ENCODE results near the gene SAV1. TPM values are rescaled to one million over a fixed set of nuclear protein-coding genes. Genes with fewer than 3 reads are reported as not detected.
A peak's percentile ranks its signal among the peaks of the same experiment; 100 is the strongest.
"Not testable (repeated sequence)": the region's sequence is repeated elsewhere in the genome, so short reads cannot be mapped to it uniquely, and the experiment has no call there.

The SAV1 gene
- total RNA-seq: 10.5 TPM

DNA sequence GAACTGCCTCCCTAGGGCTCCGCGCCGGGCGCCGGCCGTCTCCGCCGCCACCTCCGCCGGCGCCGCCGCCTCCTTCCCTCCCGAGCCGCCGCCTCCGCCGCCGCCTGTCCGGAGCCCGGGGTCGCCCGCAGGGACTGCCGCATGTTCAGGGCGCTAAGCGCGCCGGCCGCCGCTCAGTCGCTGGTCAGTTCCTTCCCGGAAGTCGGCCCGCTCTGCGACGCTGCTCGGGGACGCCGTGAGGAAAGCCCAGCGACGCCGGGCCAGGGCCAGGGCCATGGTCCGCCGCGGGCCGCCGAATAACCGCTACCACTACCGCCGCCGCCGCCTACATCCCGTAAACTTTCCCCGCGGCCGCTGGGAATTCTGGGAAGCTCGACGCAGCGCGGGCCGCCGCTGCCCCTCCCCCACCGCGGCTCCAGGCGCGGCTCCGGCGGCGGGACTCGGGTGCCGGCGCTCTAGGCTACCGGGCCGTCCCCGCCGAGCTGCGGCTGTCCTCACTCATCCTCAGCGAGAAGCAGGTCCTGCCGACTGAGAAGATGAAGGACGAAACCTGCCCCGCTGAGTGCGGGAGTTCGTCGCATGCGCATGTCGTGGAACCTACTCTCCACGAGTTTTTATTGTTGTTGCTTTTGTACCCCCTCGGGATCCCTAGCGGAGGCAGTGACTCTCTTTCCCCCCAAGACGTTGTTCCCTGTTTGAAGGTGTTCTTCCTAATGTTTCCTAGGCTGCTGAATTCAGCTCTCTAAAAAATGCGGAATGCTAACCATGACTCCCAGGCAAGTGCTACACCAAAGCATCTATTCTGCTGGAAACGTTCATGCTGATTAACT, at the start of gene SAV1:
Gene SAV1, minus strand, starts transcription at position 311 of the 830 bp plus-strand sequence. CDS start 339 bp downstream, outside the sequence.
- DNase-seq (ENCODE audit: low read depth in 2 of 3, low spot score in 2 of 3): peak; percentile 32 to 54 (median 49)

GRCh38 chr14:50717811-50718210, 49.7 kb upstream of the SAV1 start:
- DNase-seq (ENCODE audit: low read depth in 2 of 3, low spot score in 2 of 3): no peak

DNA sequence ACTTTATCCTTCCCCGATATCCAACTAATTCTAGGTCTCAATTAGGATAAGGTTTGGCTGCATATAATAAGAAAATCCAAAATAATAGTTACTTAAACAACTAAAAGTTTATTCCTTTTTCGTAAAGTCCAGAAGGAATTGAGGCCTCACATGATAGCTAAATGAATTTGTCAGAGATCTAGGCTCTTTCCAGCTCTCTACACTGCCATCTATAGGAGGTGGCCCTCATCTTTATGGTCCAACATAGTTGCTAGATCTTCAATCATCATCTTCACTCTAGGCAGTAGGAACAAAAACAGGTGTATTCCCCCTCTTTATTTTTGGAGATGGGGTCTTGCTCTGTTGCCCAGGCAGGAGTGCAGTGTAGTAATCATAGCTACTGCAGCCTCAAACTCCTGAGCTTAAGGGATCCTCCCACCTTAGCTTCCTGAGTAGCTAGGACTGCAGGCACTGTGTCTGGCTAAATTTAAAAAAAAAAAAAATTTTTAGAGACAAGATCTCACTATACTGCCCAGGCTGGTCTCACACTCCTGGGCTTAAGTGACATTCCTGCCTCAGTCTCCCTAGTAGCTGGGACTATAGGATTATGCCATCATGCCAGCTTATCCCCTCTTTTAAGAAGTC, 46.5 kb upstream of the SAV1 start:
- DNase-seq (ENCODE audit: low read depth in 2 of 3, low spot score in 2 of 3): peak in 2 of 3 donors; percentile 38 to 73

GRCh38 chr14:50711043-50711442, 42.9 kb upstream of the SAV1 start:
- DNase-seq (ENCODE audit: low read depth in 2 of 3, low spot score in 2 of 3): no peak

DNA sequence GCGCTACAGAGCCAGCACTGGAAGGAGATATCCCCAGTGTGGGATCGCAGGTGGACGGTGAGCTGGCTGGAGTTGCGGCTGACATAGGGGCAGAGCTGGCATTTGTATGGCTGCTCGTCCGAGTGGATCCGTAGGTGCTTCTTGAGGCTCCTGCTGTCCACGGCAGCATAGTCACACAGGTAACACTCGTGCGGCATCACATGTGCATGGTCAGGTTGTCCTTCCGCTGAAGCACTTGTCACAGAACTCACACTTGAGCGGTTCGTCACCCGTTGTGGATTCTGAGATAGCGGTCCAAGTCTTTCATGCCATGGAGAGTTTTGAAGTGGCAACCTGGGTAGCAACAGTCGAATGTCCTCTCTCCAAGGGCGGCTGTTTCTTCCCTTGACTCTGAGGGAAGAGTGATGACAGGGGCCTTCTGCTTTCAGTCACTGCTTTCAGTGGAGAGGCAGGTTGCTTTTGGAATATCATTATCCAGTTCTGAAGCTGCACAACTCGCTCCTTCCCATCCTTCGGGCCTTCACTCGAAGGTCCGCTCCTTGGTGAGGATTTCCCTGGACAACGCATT, 37.0 kb upstream of the SAV1 start:
- no peak for DNase-seq (ENCODE audit: low read depth in 2 of 3, low spot score in 2 of 3)

- no peak for DNase-seq (ENCODE audit: low read depth in 2 of 3, low spot score in 2 of 3)
Measured at GRCh38 chr14:50704454-50705010, 36.4 kb upstream of the SAV1 start.

DNA sequence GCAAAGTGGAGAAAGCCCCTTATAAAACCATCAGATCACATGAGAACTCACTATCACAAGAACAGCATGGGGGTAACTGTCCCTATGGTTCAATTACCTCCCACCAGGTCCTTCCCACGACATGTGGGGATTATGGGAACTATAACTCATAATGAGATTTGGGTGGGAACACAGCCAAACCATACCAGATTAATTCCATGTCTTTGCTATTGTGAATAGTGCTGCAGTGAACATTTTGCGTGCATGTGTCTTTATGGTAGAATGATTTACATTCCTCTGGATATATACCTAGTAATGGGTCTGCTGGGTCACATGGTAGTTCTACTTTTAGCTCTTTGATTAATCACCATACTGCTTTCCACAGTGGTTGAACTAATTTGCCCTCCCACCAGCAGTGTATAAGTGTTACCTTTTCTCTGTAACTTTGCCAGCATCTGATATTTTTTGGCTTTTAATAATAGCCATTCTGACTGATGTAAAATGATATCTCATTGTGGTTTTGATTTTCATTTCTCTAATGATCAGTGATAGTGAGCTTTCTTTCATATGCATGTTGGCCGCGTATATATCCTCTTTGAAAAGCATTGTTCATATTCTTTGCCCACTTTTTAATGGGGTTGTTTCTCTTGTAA, 29.7 kb upstream of the SAV1 start:
- no peak for DNase-seq (ENCODE audit: low read depth in 2 of 3, low spot score in 2 of 3)

DNA sequence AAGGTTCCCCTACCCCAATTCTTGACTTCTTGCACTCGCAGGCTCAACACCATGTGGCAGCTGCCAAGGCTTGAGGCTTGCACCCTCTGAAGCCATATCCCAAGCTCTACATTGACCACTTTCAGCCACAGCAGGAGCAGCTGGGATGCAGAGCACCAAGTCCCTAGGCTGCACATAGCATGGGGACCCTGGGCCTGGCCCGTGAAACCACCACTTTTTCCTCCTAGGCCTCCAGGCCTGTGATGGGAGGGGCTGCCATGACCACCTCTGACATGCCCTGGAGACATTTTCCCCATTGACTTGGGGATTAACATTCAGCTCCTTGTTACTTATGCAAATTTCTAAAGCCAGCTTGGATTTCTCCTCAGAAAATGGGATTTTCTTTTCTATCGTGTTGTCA, 26.2 kb upstream of the SAV1 start:
- DNase-seq (ENCODE audit: low read depth in 2 of 3, low spot score in 2 of 3): not testable (repeated sequence)

DNA sequence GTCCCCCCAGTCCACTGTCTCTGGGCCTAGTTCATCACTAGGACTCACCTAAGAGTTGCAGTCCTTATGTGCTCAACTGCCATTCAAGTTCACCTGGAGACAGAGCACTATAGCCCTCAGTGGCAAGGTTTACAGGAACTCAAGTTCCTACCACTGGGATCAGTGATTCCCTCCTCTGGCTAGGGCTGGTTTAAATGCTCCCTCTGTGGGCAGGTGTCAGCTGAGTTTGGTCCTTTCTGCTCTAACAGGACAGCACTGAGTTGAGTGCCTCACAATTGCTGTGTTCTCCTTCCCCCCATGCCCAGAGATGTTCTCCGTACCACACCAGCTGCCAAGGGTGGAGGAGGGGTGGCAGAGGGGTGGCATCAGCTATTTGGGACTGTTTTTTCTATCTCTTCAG, 20.8 kb upstream of the SAV1 start:
- DNase-seq (ENCODE audit: low read depth in 2 of 3, low spot score in 2 of 3): no peak

DNA sequence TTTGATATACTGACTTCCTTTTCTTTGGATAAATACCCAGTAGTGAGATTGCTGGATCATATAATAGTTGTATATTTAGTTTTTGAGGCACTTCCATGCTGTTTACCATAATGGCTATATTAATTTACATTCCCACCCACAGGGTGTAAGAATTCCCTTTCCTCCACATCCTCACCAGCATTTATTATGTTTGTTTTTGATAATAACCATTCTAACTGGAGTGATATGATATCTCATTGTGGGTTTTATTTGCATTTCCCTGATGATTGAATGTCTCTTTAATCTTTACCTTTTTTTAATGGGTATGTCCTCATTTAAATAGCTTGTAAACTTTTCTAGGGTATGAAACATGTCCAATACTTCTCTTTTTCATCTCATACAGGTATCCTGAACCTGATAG, 11.6 kb upstream of the SAV1 start:
- DNase-seq (ENCODE audit: low read depth in 2 of 3, low spot score in 2 of 3): no peak

DNA sequence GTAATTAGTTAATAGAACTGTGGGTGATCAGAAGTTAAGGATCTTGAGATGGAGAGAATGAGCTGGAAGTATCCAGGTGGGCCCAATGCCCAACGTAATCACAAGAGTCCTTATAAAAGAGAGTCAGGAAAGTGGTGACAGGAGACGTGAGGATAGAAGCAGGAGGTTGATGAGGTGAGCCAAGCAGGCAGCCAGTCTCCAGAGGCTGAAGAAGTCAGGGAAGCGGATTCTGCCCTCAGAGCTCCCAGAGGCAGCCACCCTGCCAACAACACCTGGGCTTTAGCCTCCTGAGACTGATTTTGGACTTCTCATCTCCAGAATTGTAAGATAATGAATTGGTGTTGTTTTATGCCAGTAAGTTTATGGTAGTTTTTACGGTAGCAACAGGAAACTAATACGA, 10.1 kb upstream of the SAV1 start:
- DNase-seq (ENCODE audit: low read depth in 2 of 3, low spot score in 2 of 3): no peak

- DNase-seq (ENCODE audit: low read depth in 2 of 3, low spot score in 2 of 3): peak in 2 of 3 donors; percentile 35 to 37
Measured at GRCh38 chr14:50677527-50678063, 9.5 kb upstream of the SAV1 start.

DNA sequence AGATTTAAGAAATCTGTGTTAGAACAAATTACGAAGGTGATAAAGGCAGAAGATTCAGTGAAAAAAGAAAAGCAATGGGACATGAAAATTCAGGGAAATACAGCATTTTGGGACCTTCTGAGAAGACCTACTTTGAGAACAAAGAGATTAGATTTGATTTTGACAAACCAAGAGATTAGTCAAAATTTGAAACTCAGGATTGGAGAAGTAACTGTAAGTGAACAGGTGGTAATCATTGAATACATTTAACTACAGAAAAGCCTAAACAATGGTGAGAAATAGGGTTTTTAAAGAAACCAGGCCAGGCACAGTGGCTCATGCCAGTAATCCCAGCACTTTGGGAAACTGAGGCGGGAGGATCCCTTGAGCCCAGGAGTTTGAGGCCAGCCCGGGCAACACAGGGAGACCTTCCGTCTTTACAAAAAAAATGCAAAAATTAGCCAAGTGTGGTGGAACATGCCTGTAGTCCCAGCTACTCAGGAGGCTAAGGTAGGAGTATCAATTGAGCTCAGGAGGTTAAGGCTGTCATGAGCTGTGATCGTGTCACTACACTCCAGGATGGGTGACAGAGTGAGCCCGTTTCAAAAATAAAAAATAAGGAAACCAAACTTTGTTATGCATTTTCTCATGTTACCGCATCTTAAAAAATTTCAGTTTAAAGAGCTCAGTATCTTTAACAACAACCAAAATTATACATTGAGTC, 8.9 kb upstream of the SAV1 start:
- no peak for DNase-seq (ENCODE audit: low read depth in 2 of 3, low spot score in 2 of 3)

DNA sequence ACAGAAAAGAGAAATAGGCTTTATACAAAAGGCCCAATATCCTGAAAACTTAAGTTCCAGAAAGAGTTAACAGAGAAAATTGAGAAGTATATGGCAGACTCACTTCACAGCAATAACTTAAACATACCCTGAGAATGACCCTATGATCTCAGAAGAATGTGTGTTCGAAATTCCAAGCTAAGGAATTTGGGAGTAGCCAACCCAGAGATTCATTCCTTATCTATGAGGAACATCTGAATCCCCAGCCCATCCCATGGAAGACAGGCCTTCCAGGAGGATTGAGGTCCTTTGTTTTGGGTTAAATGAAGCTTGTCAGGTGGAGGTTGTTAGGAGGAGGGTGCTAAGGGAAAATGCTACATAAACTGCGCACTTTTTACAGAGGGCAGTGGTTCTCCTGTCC, 7.5 kb upstream of the SAV1 start:
- no peak for DNase-seq (ENCODE audit: low read depth in 2 of 3, low spot score in 2 of 3)

- DNase-seq (ENCODE audit: low read depth in 2 of 3, low spot score in 2 of 3): no peak
Measured at GRCh38 chr14:50670866-50671256, 2.8 kb upstream of the SAV1 start.

GRCh38 chr14:50670196-50670865, 2.2 kb upstream of the SAV1 start:
- DNase-seq (ENCODE audit: low read depth in 2 of 3, low spot score in 2 of 3): no peak

- no peak for DNase-seq (ENCODE audit: low read depth in 2 of 3, low spot score in 2 of 3)
Measured at GRCh38 chr14:50669441-50669986, 1.4 kb upstream of the SAV1 start.

DNA sequence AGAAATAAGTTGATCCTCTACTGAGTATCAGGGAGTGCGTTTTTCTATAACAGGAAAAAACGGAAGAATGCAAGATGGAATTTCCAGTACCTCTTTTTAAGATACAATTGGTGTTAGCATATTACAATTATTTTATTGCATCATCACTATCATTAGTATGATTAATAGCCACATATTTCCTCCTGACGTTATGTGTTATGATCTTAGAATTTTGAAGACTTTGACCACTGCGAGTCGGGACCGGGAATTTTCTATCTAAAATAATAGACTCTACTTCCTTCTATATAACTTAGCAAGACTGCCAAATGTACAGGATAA, 679 bp upstream of the SAV1 start:
- DNase-seq (ENCODE audit: low read depth in 2 of 3, low spot score in 2 of 3): no peak

DNA sequence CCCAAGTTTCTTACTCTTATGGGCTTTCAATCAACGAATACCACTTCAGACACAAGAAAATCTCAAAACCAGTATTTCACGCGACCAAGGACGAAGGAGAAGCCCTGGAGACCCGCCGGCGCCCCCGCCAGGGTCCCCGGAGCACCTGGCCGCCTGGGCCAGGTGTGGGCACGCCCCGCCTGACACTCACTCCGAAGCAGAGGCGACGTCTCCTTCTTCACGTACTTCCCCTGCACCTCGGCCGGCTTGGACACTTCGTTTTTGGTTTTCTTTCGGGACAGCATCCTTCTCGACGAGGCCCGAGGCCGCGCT, 466 bp downstream of the SAV1 start:
- DNase-seq (ENCODE audit: low read depth in 2 of 3, low spot score in 2 of 3): peak; percentile 9 to 36 (median 29)

All from hematopoietic multipotent progenitor cell (in vitro differentiated cells).